Activated CD8-positive, alpha-beta T cell treated with anti-CD3 and anti-CD28 coated beads, Interleukin-2, amount 10 ng/mL, durations not matched to agents 7 days and 5 days (primary cell): Measurements from ENCODE around the gene DIP2C. TPM values are rescaled to one million over a fixed set of nuclear protein-coding genes. Genes with fewer than 3 reads are reported as not detected.

Experiments used
- ATAC-seq: fragments of 150-1000 bp; cut with Tn5 transposase; one replicate; pipeline ENCODE4 v1.10.0; 2021; ENCODE audit warnings: moderate library complexity
- CTCF ChIA-PET: fragments of 350-600 bp; sonication (Branson Sonifier 250); formaldehyde crosslinking; loops from one replicate; lab custom pipeline; 2021; ENCODE audit warnings: antibody characterized with exemption; lab: Charles Lee
- POLR2A ChIA-PET: fragments of 350-600 bp; sonication (Branson Sonifier 250); formaldehyde crosslinking; loops from one replicate; lab custom pipeline; 2021; ENCODE audit warnings: antibody characterized with exemption; lab: Charles Lee
- DNase-seq: peaks from one replicate; pipeline ENCODE4 v3.0.0-alpha.2; 2020
- H3K27ac Mint-ChIP-seq: one replicate; pipeline ENCODE4 v1.8.0; 2021; ENCODE audit warnings: mild to moderate bottlenecking, mixed read lengths
- H3K27me3 Mint-ChIP-seq: one replicate; pipeline ENCODE4 v1.8.0; 2021; ENCODE audit warnings: low read depth, mixed read lengths
- H3K36me3 Mint-ChIP-seq: one replicate; pipeline ENCODE4 v1.8.0; 2021; ENCODE audit warnings: low read depth, mixed read lengths
- H3K4me1 Mint-ChIP-seq: one replicate; pipeline ENCODE4 v1.8.0; 2021; ENCODE audit warnings: low read depth, mixed read lengths
- H3K4me3 Mint-ChIP-seq: one replicate; pipeline ENCODE4 v1.8.0; 2021; ENCODE audit warnings: mild to moderate bottlenecking, mixed read lengths
- H3K9me3 Mint-ChIP-seq: one replicate; pipeline ENCODE4 v1.8.0; 2022; ENCODE audit warnings: mixed read lengths; ENCODE audit not compliant: insufficient read depth
- total RNA-seq, 2 experiments: library from RNA; stranded (reverse); gene quantifications; one replicate each; pipeline ENCODE4 v1.2.3, GENCODE V29; 2021

Gene DIP2C
- total RNA-seq, 2 experiments from 2014 or later: 0.34 to 0.39 TPM

GRCh38 chr10:391847-392704, 297.4 kb downstream of the DIP2C start:
- H3K9me3 Mint-ChIP-seq: no peaks in the 10 kb centered on the region
- CTCF ChIA-PET: no interaction called here
- H3K27me3 Mint-ChIP-seq: no peaks in the 10 kb centered on the region
- DNase-seq (no peak), ATAC-seq (no peak)
- no peak overlapping the region for H3K27ac Mint-ChIP-seq
- no peaks in the 10 kb centered on the region for H3K36me3 Mint-ChIP-seq
- H3K4me1 Mint-ChIP-seq: peaks cover 7% of the 10 kb centered on the region
- POLR2A ChIA-PET: no interaction called here
- no peak overlapping the region for H3K4me3 Mint-ChIP-seq

- no peaks in the 10 kb centered on the region for H3K27me3 Mint-ChIP-seq
- no peaks in the 10 kb centered on the region for H3K36me3 Mint-ChIP-seq
- no peak overlapping the region for H3K4me3 Mint-ChIP-seq
- CTCF ChIA-PET: no interaction called here
- peaks cover 7% of the 10 kb centered on the region for H3K4me1 Mint-ChIP-seq
- no peak overlapping the region for H3K27ac Mint-ChIP-seq
- H3K9me3 Mint-ChIP-seq: no peaks in the 10 kb centered on the region
- ATAC-seq: no peak
- POLR2A ChIA-PET: no interaction called here
- no peak for DNase-seq
Measured at GRCh38 chr10:391305-391704, 298.2 kb downstream of the DIP2C start.

DNA sequence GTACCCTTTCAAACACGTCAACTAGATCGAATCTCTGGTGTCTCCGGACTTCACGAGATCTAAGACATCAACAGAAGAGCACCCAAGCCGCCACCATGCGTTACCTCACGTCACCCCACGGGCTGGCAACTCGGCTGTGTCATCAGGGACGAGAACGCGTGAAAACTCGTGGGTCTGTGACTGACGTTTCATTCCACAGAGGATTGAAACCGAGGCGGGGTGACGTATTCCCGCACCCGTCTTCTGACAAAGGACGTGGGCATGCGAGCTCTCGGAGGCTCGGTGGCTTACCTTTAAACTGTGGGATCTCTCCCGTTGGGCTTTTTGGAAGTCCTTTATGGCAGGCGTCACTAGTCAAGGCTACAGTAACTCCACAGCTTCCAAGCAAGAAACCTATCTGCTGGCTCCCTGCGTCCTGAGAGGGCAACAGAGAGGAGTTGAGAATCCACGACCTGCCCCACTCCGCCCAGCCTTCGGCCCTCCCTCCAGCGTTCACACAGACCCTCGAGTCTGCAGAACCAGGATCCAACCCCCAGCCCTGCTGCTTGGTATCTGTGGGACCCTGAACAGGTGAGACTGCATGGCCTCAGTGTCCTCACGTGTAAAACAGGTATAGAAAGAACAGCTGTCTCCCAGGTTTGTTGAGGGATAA, 298.9 kb downstream of the DIP2C start:
- peaks cover 7% of the 10 kb centered on the region for H3K4me1 Mint-ChIP-seq
- no peak overlapping the region for H3K27ac Mint-ChIP-seq
- no peak overlapping the region for H3K4me3 Mint-ChIP-seq
- H3K27me3 Mint-ChIP-seq: no peaks in the 10 kb centered on the region
- CTCF ChIA-PET: no interaction called here
- ATAC-seq (no peak), DNase-seq (no peak)
- POLR2A ChIA-PET: no interaction called here
- H3K36me3 Mint-ChIP-seq: no peaks in the 10 kb centered on the region
- H3K9me3 Mint-ChIP-seq: no peaks in the 10 kb centered on the region

DNA sequence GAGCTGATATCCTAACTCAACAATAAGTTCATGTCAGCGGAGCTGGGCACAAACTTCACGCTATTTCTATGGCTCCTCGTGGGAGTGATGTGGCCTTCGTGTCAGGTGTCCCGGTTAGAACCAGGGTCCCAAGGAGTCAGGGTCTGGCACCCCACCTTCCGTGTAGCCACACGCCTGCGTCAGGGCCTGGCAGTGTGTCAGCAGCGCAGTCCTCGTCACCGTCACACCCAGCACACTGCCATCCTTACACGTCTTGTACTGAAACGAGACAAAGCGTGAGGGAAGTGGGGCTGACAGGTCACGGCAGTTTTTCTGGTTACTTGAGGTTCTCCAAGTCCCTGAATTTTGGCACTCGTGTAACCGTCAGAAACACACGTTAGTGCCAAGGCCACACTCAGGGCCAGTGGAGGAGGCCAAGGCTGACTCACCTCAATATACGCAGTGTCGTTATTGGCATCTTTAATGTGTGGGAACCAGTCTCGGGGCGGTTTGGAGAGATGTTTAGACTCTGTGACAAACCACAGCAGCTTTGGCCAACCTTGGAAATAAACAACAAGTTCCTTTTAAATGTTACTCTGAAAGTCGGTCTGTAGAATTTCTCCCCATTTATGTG, 299.5 kb downstream of the DIP2C start:
- POLR2A ChIA-PET: no interaction called here
- CTCF ChIA-PET: no interaction called here
- DNase-seq (no peak), ATAC-seq (no peak)
- no peaks in the 10 kb centered on the region for H3K27me3 Mint-ChIP-seq
- H3K27ac Mint-ChIP-seq: no peak overlapping the region
- peaks cover 6% of the 10 kb centered on the region for H3K4me1 Mint-ChIP-seq
- no peaks in the 10 kb centered on the region for H3K36me3 Mint-ChIP-seq
- H3K4me3 Mint-ChIP-seq: no peak overlapping the region
- no peaks in the 10 kb centered on the region for H3K9me3 Mint-ChIP-seq

GRCh38 chr10:389261-389790, 300.1 kb downstream of the DIP2C start:
- DNase-seq (no peak), ATAC-seq (no peak)
- Mint-ChIP-seq H3K9me3 (no peaks in the 10 kb centered on the region), H3K27ac (no peak overlapping the region), H3K27me3 (no peaks in the 10 kb centered on the region), H3K4me1 (peaks cover under 1% of the 10 kb centered on the region), H3K4me3 (no peak overlapping the region), H3K36me3 (no peaks in the 10 kb centered on the region)
- ChIA-PET CTCF (no interaction called here), POLR2A (no interaction called here)

GRCh38 chr10:388661-389045, 300.8 kb downstream of the DIP2C start:
- Mint-ChIP-seq H3K36me3 (no peaks in the 10 kb centered on the region), H3K4me1 (no peaks in the 10 kb centered on the region), H3K27me3 (no peaks in the 10 kb centered on the region), H3K9me3 (no peaks in the 10 kb centered on the region), H3K4me3 (no peak overlapping the region), H3K27ac (no peak overlapping the region)
- CTCF ChIA-PET: no interaction called here
- POLR2A ChIA-PET: no interaction called here
- ATAC-seq: no peak
- no peak for DNase-seq

- no peaks in the 10 kb centered on the region for H3K9me3 Mint-ChIP-seq
- POLR2A ChIA-PET: interaction anchor here (0.5 kb wide), 1 partner anchor 51 kb away, joined by 3 read pairs; no protein-coding TSS in a partner anchor
- DNase-seq (no peak), ATAC-seq (no peak)
- H3K4me3 Mint-ChIP-seq: no peak overlapping the region
- H3K4me1 Mint-ChIP-seq: no peaks in the 10 kb centered on the region
- no peak overlapping the region for H3K27ac Mint-ChIP-seq
- H3K27me3 Mint-ChIP-seq: no peaks in the 10 kb centered on the region
- CTCF ChIA-PET: no interaction called here
- H3K36me3 Mint-ChIP-seq: no peaks in the 10 kb centered on the region
Measured at GRCh38 chr10:387909-388660, 301.4 kb downstream of the DIP2C start.

GRCh38 chr10:387593-387891, 301.9 kb downstream of the DIP2C start:
- Mint-ChIP-seq H3K4me3 (no peak overlapping the region), H3K9me3 (no peaks in the 10 kb centered on the region), H3K27me3 (no peaks in the 10 kb centered on the region), H3K27ac (no peak overlapping the region), H3K4me1 (peaks cover 3% of the 10 kb centered on the region), H3K36me3 (no peaks in the 10 kb centered on the region)
- POLR2A ChIA-PET: no interaction called here
- CTCF ChIA-PET: no interaction called here
- DNase-seq (no peak), ATAC-seq (no peak)

DNA sequence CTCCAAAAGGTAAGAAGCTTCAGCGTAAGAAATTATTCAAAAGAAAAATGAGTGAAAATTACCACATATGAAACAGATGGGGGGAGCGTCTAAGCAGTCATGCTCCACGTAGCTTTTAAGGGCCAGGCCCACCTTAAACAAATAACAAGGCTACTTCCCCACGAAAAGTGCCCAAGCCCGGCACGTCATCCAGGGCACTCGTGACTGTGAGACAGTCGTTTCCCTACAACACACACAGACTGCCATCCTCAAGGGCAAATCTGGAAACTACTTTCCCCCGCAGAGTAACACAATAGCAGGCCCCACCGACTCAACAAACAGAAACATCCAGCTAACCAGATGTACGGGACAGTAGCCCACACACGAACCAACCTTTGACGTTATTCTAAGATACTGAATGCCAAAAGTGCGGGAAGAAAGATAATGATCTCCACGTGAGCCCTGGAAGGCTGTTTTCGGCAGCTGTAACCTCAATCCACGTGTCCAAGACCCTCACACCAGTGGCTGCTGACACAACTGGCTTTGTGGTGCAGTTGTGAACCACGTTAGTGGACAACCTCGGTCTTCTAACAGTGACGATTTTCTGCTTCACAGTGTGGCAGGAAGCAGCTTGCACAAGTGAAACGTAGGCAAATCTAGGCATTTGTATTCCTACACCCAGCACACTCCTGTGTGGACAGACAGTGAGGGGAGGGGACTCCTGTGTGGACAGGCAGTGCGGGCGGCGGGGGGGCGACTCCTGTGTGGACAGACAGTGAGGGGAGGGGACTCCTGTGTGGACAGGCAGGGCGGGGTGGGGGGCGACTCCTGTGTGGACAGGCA, 302.5 kb downstream of the DIP2C start:
- Mint-ChIP-seq H3K36me3 (no peaks in the 10 kb centered on the region), H3K27ac (no peak overlapping the region), H3K9me3 (no peaks in the 10 kb centered on the region), H3K4me3 (no peak overlapping the region), H3K4me1 (peaks cover 9% of the 10 kb centered on the region), H3K27me3 (no peaks in the 10 kb centered on the region)
- ChIA-PET CTCF (no interaction called here), POLR2A (no interaction called here)
- DNase-seq: no peak
- ATAC-seq: no peak

- Mint-ChIP-seq H3K9me3 (no peaks in the 10 kb centered on the region), H3K27ac (no peak overlapping the region), H3K4me1 (peaks cover 21% of the 10 kb centered on the region), H3K4me3 (no peak overlapping the region), H3K27me3 (peaks cover 1% of the 10 kb centered on the region), H3K36me3 (peaks cover 4% of the 10 kb centered on the region)
- no peak for DNase-seq
- ATAC-seq: no peak
- ChIA-PET CTCF (no interaction called here), POLR2A (no interaction called here)
Measured at GRCh38 chr10:385571-386300, 303.7 kb downstream of the DIP2C start.
